CD4-positive, alpha-beta T cell treated with Interleukin-10 for 1 hour (primary cell): ENCODE results near the gene PFDN6.
A peak's percentile ranks its signal among the peaks of the same experiment; 100 is the strongest.
"Not testable (repeated sequence)": the region's sequence is repeated elsewhere in the genome, so short reads cannot be mapped to it uniquely, and the experiment has no call there.

Experiments used
- DNase-seq: peaks from one replicate; pipeline ENCODE4 v3.0.0-alpha.2; 2020

The PFDN6 gene

GRCh38 chr6:33273924-33274902, 15.2 kb upstream of the PFDN6 start:
- DNase-seq: no peak

- DNase-seq: not testable (repeated sequence)
Measured at GRCh38 chr6:33275795-33276580, 13.4 kb upstream of the PFDN6 start.

DNA sequence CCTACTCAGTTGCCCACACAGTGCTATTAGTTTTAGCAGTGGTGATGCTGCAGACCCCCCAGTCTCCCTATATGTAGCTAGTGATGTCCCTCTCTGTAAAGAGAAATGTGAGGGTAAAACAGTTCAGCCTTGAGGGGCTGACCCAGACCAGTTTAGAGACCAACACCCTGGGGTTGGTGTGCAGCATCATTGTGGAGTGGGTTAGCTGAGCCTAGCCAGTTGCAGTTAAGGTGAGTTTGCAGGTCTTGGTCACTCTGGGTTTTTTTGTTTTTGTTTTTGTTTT, 12.9 kb upstream of the PFDN6 start:
- DNase-seq: no peak

GRCh38 chr6:33276864-33277662, 12.3 kb upstream of the PFDN6 start, which contains the start of gene B3GALT4:
Gene B3GALT4, plus strand, starts transcription at chr6:33277123. Its CDS starts 297 bp downstream, at chr6:33277420.
- peak; percentile 77 for DNase-seq

DNA sequence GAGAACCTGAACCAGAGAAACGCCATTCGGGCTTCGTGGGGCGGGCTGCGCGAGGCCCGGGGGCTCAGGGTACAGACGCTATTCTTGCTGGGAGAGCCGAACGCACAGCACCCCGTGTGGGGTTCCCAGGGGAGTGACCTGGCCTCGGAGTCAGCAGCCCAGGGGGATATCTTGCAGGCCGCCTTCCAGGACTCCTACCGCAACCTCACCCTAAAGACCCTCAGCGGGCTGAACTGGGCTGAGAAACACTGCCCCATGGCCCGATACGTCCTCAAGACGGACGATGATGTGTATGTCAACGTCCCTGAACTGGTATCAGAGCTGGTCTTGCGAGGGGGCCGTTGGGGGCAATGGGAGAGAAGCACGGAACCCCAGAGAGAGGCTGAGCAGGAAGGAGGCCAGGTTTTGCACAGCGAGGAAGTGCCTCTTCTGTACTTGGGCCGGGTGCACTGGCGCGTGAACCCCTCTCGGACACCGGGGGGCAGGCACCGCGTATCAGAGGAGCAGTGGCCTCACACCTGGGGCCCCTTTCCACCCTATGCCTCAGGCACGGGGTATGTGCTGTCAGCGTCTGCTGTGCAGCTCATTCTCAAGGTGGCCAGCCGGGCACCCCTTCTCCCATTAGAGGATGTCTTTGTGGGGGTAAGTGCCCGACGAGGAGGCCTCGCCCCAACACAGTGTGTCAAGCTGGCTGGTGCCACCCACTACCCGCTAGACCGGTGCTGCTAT, 11.6 kb upstream of the PFDN6 start:
- DNase-seq: peak; percentile 42

DNA sequence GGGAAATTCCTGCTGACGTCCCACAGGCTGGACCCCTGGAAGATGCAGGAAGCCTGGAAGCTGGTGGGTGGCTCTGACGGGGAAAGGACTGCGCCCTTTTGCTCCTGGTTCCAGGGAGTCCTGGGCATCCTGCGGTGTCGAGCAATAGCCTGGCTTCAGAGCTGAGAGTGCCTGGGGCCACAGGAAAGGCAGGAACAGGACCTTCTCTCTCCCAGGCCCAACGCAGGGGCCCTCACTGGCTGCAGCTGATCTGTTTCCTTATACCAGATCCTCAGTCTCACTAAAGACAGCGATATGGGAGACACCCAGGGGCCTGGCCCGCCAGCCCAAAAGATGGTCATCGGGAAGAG, 11.0 kb upstream of the PFDN6 start:
- DNase-seq: no peak

DNA sequence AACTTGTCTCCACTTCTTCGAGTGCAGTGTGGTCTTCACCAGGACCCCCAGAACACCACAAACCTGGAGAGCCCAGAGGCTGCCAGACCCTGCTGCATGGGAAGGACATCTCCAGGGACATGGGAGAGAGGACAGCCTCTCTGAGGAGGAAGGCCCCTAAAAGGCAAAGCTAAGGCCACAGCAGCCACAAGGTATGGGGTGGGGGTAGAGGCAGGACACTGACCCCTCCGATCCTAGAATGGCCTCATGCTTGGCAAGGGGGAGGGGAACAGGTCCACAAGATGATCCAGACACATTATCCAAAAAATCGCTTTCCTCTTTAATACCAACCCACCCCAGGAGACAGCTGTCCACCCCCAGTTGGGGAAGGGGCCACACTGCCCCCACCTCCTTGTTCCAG, 10.6 kb upstream of the PFDN6 start:
- no peak for DNase-seq

DNA sequence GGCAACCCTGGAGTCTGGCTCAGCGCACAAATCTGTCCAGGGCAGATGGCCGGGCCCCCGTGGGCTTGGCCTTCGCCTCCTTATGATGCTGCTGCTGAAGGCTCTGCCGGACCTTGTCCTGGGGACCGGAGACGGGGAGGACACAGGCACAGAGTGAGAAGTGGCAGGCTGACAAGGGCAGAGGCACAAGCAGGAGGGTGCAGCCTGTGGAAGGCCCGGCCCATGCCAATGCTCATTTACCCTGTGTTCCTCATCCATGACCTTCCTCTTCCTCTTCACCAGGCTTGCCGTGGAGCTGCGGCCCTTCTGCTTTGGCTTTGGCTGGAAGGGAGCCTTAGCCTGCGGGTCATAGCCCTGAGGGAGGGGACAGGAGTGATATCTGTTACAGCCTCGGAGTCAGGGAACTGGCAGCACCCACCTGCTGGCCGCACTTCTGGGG, 10.1 kb upstream of the PFDN6 start:
- DNase-seq: no peak

DNA sequence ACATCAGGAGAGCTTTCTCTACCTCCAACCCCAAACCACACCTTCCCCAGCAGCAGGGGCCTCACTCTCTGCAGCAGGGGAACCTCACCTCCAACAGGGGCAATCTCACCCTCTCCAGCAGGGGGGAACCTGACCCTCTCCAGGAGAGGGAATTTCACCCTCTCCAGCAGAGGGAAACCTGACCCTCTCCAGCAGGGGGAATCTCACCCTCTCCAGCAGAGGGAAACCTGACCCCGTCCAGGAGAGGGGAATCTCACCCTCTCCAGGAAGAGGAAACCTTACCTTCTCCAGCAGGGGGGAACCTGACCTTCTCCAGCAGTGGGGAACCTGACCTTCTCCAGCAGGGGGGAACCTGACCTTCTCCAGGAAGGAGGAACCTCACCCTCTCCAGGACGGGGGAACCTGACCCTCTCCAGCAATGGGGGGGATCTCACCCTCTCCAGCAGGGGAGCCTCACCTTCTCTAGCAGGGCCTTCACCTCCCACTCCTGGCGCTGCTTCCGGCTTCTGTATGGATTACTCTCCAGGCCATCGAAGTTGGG, 9.4 kb upstream of the PFDN6 start:
- DNase-seq: no peak

DNA sequence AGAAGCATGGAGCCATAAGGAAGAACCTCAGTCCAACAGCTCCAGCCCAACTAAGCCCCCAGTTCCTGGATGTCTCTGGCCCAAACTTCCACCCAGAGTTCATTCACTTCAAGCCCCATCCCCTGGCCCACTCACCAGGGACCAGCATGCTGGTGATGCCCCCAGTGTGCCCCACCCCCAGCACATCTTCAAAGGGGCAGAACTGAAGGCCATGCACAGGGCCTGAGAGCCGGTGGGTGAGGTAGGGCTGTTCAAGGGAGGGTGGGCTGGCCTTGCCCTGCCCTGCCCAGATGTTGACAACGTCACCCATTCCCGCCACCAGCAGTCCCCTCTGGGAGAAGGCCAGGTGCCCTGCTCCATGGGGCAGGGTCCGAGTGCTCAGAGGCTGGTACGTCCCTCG, 8.9 kb upstream of the PFDN6 start:
- no peak for DNase-seq

GRCh38 chr6:33285214-33285613, 4.2 kb upstream of the PFDN6 start:
- not testable (repeated sequence) for DNase-seq

DNA sequence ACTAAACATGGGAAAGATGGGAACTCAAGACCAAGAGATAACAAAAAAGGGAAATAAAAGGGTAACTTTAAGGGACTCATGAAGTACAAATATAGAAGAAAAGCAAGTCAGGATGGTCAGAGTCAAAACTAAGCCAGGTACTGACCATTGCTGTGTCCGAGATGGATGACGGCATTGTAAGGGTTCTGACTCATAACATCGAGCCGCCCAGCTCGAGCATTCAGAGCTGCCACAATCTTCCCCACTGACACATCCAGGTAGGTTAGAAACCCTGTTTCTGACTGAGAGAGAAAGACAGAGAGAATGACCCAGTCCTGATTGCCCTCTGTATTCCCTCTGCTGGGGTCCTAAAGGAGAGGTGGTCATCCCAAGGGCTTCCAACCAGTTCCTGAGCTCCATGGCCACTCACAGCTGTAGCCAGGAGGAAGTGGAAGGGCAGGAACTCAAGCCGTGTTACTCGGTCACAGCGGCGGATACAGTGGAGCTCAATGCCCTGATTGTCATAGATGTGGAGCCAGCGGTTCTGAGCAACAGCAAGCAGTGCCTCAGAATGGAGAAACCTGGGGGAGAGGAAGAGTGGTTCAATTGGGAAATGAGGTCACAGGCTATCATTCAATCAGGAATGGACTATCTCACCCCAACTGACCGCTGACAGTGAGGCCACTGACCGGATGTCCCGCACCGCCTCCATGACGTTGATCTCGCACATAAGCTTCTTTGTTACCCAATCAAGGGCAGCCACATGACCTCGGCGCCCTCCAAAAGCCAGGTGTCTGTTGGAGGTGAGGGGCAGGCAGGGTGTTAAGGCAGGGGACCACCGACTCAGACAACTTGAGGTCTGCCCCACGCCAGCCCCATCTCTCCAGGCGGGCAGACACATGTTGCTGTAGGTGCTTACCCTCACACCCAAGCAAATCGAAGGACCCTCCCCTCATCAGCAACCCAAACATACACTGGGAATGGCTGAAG, 2.2 kb upstream of the PFDN6 start:
- DNase-seq: no peak

GRCh38 chr6:33288141-33288920, 1.1 kb upstream of the PFDN6 start:
- no peak for DNase-seq

DNA sequence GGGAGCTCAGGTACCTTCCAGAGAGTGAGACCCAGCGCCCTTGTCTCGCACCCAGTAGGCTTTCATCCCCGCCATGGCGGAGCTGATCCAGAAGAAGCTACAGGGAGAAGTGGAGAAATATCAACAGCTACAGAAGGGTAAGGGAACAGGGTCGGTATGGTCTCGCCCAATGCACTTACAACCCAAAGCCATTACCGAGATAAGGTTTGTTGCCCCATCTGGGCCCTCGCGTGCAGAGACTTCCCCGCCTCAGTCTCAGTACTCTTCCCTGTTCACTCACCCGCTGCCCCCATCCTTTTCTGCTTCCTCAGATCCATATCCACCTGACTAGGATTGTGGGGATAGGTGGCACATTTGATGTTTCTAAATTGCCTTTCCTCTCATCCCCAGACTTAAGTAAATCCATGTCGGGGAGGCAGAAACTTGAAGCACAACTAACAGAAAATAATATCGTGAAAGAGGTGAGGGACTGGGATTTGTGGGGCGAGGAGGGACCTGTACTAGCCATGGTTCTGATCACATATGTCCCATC, 449 bp downstream of the PFDN6 start:
- no peak for DNase-seq

DNA sequence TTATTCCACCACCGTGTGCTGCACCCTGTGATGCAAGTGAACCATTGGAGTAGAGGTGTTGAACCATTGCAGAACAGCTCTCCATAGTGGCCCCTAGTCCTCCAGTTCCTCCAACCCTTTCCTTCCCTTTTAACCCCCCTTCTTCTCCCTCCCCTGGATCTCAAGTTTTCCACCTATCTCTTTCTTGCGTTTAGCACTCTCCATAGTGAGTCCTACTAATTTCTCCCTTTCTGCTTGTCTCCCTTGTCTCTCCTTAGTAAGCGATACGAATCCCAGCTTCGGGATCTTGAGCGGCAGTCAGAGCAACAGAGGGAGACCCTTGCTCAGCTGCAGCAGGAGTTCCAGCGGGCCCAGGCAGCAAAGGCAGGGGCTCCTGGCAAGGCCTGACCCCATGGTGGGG, 1.1 kb downstream of the PFDN6 start:
- DNase-seq: no peak

DNA sequence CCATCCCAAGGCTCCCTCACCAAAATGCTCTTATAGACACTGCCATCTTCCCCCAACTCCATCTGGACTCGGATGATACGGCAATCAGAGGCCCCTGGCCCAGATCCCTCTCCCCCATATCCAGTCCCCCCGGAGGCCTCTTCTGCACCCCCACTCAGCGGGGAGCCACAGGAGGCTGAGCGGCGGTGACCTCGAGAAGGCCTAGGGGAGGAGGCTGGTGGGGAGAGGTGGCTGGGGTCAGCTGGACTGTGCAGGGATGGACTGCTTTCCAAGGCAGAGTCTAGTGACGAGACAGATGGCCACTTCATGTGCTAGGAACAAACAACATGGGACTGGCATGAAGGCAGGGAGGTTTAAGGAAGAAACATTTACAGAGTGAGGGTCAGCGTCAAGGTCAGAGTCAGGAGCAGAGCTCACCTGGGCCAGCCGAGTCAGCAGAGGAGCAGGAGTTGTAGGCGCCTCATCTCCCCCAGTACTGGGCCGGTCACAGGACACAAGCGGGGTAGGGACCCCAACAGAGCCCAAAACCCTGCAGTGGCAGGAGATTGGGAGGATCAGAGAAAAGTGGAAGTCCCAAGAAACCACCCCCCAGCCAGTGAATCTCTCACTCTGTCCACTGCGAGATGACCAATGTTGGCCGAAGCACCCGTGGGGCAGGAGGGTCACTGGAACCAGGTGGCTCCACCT, 3.7 kb downstream of the PFDN6 start:
- no peak for DNase-seq

DNA sequence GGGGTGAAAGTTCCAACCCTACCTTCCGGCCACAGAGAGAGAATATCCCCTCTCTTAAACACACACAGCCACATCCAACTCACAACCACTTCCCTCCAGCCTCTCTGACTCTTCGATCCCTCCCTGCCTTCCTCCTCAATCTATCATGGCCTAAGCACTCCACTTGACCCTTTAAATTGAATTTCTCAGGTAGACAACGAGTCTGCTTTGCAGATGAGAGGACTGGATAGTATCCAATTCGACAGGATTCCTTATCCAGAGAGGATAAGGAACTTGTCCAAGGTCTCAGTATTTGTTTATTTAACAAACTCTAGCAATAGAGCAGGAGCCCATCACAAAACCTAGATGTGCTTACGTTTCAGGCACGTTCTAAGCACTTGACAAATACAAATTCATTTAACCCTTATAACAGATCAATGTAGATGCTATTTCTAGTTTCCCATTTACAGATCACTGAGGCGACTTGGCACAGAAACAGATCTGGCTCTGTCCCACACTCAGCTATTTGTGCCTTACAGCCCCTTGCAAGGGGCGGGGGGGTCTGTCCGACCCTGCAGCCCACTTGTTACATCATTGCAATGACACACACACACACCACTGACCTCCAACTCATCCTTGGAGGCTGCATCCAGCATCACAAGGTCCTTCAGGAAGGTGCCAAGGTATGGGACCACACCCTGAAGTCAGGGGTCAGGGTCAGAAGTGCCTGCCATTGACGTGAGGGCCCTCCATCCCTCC, 4.9 kb downstream of the PFDN6 start:
- DNase-seq: no peak

- no peak for DNase-seq
Measured at GRCh38 chr6:33295621-33296369, 6.4 kb downstream of the PFDN6 start.
